Endothelial cell (in vitro differentiated cells): ENCODE data around the gene ARHGAP44. TPM values are rescaled to one million over a fixed set of nuclear protein-coding genes. Genes with fewer than 3 reads are reported as not detected.
A peak's percentile ranks its signal among the peaks of the same experiment; 100 is the strongest.

Source experiments
- DNase-seq: peaks from one replicate; pipeline ENCODE4 v3.0.0; 2021; ENCODE audit warnings: low spot score
- H3K27ac Mint-ChIP-seq: one replicate; pipeline ENCODE4 v1.8.0; 2021; ENCODE audit warnings: mixed read lengths, inconsistent platforms; ENCODE audit not compliant: unreplicated experiment
- H3K27me3 Mint-ChIP-seq: one replicate; pipeline ENCODE4 v1.8.0; 2021; ENCODE audit warnings: mild to moderate bottlenecking, moderate library complexity, mixed read lengths, inconsistent platforms; ENCODE audit not compliant: unreplicated experiment
- H3K36me3 Mint-ChIP-seq: one replicate; pipeline ENCODE4 v1.8.0; 2021; ENCODE audit warnings: mild to moderate bottlenecking, low read depth, mixed read lengths, inconsistent platforms; ENCODE audit not compliant: unreplicated experiment
- H3K4me1 Mint-ChIP-seq: one replicate; pipeline ENCODE4 v1.8.0; 2021; ENCODE audit warnings: mild to moderate bottlenecking, mixed read lengths, inconsistent platforms; ENCODE audit not compliant: unreplicated experiment
- H3K4me3 Mint-ChIP-seq: one replicate; pipeline ENCODE4 v1.8.0; 2021; ENCODE audit warnings: mild to moderate bottlenecking, mixed read lengths, inconsistent platforms; ENCODE audit not compliant: unreplicated experiment
- H3K9me3 Mint-ChIP-seq: one replicate; pipeline ENCODE4 v1.8.0; 2021; ENCODE audit warnings: mixed read lengths, inconsistent platforms; ENCODE audit not compliant: unreplicated experiment
- total RNA-seq: library from RNA; stranded (reverse); fragmentation: NEBNext Ultra II Directional; extraction: Animal tissue kit (Norgen Biotek cat#: 25700); gene quantifications from one replicate; pipeline ENCODE4 v1.2.1, GENCODE V29; 2021; ENCODE audit not compliant: unreplicated experiment
- TF ChIP-seq, protein P1 (sequence below): fragments of 200-600 bp; sonication (generic); IDR thresholded peaks from one replicate; pipeline ENCODE4 v1.5.0; 2021; ENCODE audit warnings: antibody characterized with exemption; ENCODE audit not compliant: unreplicated experiment

ARHGAP44 gene
- total RNA-seq, 1 donor from 2014 or later: 11.5 TPM

DNA sequence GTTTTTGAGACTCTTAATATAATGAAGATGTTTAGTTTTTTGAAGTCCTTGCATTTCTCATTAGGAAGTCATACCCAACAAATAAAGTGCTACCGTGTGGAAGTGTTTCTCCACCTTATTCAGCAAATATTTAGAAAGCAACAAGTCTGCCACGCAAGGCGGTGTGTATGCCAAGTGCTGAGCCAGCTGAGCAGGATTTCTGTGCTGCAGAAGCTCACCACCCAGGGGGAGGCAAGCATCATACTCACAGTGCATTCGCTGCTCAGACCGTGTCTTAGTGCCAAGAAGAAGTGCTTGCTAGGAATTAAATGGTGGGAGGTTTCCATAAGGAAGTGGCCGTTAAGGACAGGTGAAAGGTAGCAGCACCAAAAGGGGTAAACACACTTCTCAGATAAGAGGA is 111.2 kb downstream of the ARHGAP44 start:
- Mint-ChIP-seq H3K36me3 (peaks cover 6% of the 10 kb centered on the region), H3K4me1 (no peaks in the 10 kb centered on the region), H3K27me3 (no peaks in the 10 kb centered on the region), H3K9me3 (no peaks in the 10 kb centered on the region), H3K27ac (peak overlapping the region; percentile 72), H3K4me3 (no peak overlapping the region)
- TF ChIP-seq, protein P1, sequence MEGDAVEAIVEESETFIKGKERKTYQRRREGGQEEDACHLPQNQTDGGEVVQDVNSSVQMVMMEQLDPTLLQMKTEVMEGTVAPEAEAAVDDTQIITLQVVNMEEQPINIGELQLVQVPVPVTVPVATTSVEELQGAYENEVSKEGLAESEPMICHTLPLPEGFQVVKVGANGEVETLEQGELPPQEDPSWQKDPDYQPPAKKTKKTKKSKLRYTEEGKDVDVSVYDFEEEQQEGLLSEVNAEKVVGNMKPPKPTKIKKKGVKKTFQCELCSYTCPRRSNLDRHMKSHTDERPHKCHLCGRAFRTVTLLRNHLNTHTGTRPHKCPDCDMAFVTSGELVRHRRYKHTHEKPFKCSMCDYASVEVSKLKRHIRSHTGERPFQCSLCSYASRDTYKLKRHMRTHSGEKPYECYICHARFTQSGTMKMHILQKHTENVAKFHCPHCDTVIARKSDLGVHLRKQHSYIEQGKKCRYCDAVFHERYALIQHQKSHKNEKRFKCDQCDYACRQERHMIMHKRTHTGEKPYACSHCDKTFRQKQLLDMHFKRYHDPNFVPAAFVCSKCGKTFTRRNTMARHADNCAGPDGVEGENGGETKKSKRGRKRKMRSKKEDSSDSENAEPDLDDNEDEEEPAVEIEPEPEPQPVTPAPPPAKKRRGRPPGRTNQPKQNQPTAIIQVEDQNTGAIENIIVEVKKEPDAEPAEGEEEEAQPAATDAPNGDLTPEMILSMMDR: no peak
- no peak for DNase-seq

- peaks cover 7% of the 10 kb centered on the region for H3K36me3 Mint-ChIP-seq
- H3K27me3 Mint-ChIP-seq: no peaks in the 10 kb centered on the region
- TF ChIP-seq, protein P1: no peak
- no peak overlapping the region for H3K27ac Mint-ChIP-seq
- no peak for DNase-seq
- no peaks in the 10 kb centered on the region for H3K4me1 Mint-ChIP-seq
- no peaks in the 10 kb centered on the region for H3K9me3 Mint-ChIP-seq
- H3K4me3 Mint-ChIP-seq: no peak overlapping the region
Observed at GRCh38 chr17:12902046-12902445, 112.7 kb downstream of the ARHGAP44 start.

- TF ChIP-seq, protein P1: no peak
- Mint-ChIP-seq H3K4me1 (peaks cover 10% of the 10 kb centered on the region), H3K36me3 (peaks cover 9% of the 10 kb centered on the region), H3K27me3 (no peaks in the 10 kb centered on the region), H3K4me3 (no peak overlapping the region), H3K27ac (no peak overlapping the region), H3K9me3 (no peaks in the 10 kb centered on the region)
- DNase-seq: no peak
Observed at GRCh38 chr17:12907477-12907876, 118.2 kb downstream of the ARHGAP44 start.

DNA sequence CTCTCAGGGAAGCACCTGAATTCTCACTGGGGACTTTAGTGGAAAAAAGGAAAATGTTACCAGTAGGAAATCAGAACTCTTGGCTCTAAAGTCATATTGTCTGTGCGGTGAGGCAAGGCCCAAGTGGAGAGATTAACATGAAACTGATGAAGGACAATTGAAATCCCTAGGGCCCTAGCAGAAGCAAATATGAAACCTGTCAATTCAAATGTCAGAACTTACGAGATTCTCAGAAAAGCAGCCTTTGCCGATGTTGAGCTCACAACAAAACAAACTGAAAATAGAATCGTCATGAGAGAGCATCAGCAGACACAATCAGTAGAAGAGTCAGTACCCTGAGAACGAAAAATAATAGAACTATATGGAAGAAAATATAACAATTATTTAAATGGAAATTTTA is 119.7 kb downstream of the ARHGAP44 start:
- Mint-ChIP-seq H3K4me3 (no peak overlapping the region), H3K27ac (no peak overlapping the region), H3K9me3 (no peaks in the 10 kb centered on the region), H3K36me3 (peaks cover 9% of the 10 kb centered on the region), H3K4me1 (peaks cover 13% of the 10 kb centered on the region), H3K27me3 (no peaks in the 10 kb centered on the region)
- TF ChIP-seq, protein P1: no peak
- no peak for DNase-seq

- H3K4me3 Mint-ChIP-seq: no peak overlapping the region
- TF ChIP-seq, protein P1: no peak
- peaks cover 9% of the 10 kb centered on the region for H3K36me3 Mint-ChIP-seq
- peaks cover 13% of the 10 kb centered on the region for H3K4me1 Mint-ChIP-seq
- no peaks in the 10 kb centered on the region for H3K27me3 Mint-ChIP-seq
- DNase-seq: no peak
- H3K27ac Mint-ChIP-seq: no peak overlapping the region
- H3K9me3 Mint-ChIP-seq: no peaks in the 10 kb centered on the region
Observed at GRCh38 chr17:12909511-12909910, 120.2 kb downstream of the ARHGAP44 start.
